Thyroid gland (tissue), 4 donors: ENCODE measurements around the gene PACS1.

Experiments used
- POLR2A ChIP-seq, 2 donors: fragments of 450-650 bp; IDR thresholded peaks; one replicate each; pipeline ENCODE4 v1.6.1; 2017; ENCODE audit warnings: antibody characterized with exemption in 2 of 2, mild to moderate bottlenecking in 2 of 2, moderate library complexity in 1 of 2
- TF ChIP-seq, protein P1 (sequence below), 6 experiments: fragments of 200-600 bp in 3 of 6; fragments of 450-650 bp in 3 of 6; sonication (generic) in 3 of 6; IDR thresholded peaks; one replicate each; pipeline ENCODE4 v1.5.1; 2016 to 2019; ENCODE audit warnings: antibody characterized with exemption in 6 of 6, mild to moderate bottlenecking in 2 of 6, inconsistent platforms in 1 of 6, moderate library complexity in 1 of 6

DNA sequence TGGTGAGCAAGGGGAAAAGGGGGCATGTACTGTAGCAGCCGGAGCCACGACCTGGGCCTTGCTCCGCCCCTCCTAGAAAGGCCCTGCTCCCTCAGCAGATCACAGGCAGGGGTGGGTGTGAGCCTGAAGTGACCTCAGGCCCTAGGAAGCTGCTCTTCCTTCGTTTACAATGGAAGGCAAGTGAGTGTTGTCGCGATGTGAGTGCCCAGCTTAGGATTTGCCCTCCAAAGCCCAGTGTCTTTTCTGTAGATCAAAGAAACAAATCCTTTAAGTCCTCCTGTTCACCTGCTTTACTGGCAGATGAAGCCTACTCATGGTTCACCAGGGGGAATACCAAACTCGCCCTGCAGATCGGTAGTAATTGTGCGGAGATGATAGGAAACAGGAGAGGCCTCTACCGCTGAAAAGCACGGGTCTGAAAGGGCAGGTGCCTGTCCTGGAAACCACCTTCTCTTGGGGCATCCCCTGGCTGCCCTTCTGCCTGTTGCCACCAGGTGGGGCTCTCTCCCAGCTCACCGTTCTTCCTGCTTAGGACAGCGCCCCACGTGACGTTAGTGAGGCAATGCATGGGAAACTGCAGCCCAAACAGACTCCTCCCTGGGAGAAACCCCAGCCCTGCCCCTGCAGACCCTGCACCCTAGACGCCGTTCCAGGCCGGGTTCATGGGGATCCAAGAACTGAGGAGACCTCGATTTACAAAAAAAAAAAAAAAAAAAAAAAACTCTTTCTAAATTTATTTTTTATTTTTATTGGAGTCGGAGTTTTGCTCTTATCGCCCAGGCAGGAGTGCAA lies 152.5 kb downstream of the PACS1 start:
- TF ChIP-seq, protein P1, sequence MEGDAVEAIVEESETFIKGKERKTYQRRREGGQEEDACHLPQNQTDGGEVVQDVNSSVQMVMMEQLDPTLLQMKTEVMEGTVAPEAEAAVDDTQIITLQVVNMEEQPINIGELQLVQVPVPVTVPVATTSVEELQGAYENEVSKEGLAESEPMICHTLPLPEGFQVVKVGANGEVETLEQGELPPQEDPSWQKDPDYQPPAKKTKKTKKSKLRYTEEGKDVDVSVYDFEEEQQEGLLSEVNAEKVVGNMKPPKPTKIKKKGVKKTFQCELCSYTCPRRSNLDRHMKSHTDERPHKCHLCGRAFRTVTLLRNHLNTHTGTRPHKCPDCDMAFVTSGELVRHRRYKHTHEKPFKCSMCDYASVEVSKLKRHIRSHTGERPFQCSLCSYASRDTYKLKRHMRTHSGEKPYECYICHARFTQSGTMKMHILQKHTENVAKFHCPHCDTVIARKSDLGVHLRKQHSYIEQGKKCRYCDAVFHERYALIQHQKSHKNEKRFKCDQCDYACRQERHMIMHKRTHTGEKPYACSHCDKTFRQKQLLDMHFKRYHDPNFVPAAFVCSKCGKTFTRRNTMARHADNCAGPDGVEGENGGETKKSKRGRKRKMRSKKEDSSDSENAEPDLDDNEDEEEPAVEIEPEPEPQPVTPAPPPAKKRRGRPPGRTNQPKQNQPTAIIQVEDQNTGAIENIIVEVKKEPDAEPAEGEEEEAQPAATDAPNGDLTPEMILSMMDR (IDR thresholded peaks at IDR 0.05): peak; percentile 98 to 100 (median 100)
- no peak for TF ChIP-seq POLR2A (IDR thresholded peaks at IDR 0.05)
